Tibial artery (tissue), 4 donors: Measurements from ENCODE around the gene RBM15.

Experiments
- DNase-seq, 2 donors: peaks; one replicate each; pipeline ENCODE4 v3.0.0-alpha.2; 2019
- H3K27ac ChIP-seq, 2 donors: fragments of 200-600 bp; sonication (generic) in 1 of 2; 1 replicate in 1 of 2; 2 replicates in 1 of 2; pipeline ENCODE4 v1.5.1; 2018 to 2019; ENCODE audit warnings: mild to moderate bottlenecking in 1 of 2
- H3K27me3 ChIP-seq, 2 donors: fragments of 200-600 bp; sonication (generic) in 1 of 2; one replicate each; pipeline versions ENCODE4 v1.5.1 to v1.6.0; 2016 to 2019
- H3K36me3 ChIP-seq, 3 donors: fragments of 200-600 bp; sonication (generic) in 2 of 3; one replicate each; pipeline ENCODE4 v1.5.1; 2016 to 2019; ENCODE audit warnings: mild to moderate bottlenecking in 2 of 3
- H3K4me1 ChIP-seq, 4 donors: fragments of 200-600 bp; sonication (generic) in 2 of 4; 1 replicate in 3 of 4; 2 replicates in 1 of 4; pipeline ENCODE4 v1.5.1; 2016 to 2019
- H3K4me3 ChIP-seq, 2 donors: fragments of 200-600 bp; sonication (generic) in 1 of 2; 1 replicate in 1 of 2; 2 replicates in 1 of 2; pipeline ENCODE4 v1.5.1; 2018 to 2019; ENCODE audit warnings: mild to moderate bottlenecking in 2 of 2
- H3K9me3 ChIP-seq, 3 donors: fragments of 200-600 bp; sonication (generic) in 1 of 3; one replicate each; pipeline ENCODE4 v1.5.1; 2016 to 2019
- intact Hi-C: fragments of 100-400 bp; cut with DNase I; formaldehyde crosslinking; loops from one replicate; pipeline ENCODE4 v1.15.0; 2023; ENCODE audit warnings: low total_unique reads
- TF ChIP-seq, protein P1 (sequence below), 2 experiments: fragments of 200-600 bp in 1 of 2; fragments of 450-650 bp in 1 of 2; IDR thresholded peaks; one replicate each; pipeline ENCODE4 v1.5.1; 2017 to 2019; ENCODE audit warnings: antibody characterized with exemption in 2 of 2, mild to moderate bottlenecking in 1 of 2, moderate library complexity in 1 of 2

The RBM15 gene

DNA sequence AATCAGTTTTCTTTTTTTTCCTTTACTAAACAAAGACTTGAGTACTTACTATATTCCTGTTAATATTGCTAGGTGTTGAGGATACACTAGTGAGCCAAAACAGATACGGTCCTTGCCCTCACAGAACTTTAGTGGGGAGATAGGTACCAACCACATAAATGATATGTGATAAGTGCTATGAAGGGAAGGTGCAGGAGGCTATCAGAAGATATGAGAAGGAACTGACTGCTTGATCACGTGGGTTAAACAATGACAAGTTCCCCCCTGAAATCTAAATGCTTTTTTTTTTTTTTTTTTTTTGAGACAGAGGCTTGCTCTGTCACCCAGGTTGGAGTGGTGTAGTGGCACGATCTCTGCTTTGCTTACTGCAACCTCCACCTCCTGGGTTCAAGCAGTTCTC, 25.0 kb downstream of the RBM15 start:
- no peak overlapping the region for H3K27ac ChIP-seq
- H3K4me1 ChIP-seq: no peaks in the 10 kb centered on the region
- no peaks in the 10 kb centered on the region for H3K27me3 ChIP-seq
- intact Hi-C loops: no loop called here
- H3K9me3 ChIP-seq: no peaks in the 10 kb centered on the region
- TF ChIP-seq, protein P1, sequence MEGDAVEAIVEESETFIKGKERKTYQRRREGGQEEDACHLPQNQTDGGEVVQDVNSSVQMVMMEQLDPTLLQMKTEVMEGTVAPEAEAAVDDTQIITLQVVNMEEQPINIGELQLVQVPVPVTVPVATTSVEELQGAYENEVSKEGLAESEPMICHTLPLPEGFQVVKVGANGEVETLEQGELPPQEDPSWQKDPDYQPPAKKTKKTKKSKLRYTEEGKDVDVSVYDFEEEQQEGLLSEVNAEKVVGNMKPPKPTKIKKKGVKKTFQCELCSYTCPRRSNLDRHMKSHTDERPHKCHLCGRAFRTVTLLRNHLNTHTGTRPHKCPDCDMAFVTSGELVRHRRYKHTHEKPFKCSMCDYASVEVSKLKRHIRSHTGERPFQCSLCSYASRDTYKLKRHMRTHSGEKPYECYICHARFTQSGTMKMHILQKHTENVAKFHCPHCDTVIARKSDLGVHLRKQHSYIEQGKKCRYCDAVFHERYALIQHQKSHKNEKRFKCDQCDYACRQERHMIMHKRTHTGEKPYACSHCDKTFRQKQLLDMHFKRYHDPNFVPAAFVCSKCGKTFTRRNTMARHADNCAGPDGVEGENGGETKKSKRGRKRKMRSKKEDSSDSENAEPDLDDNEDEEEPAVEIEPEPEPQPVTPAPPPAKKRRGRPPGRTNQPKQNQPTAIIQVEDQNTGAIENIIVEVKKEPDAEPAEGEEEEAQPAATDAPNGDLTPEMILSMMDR (IDR thresholded peaks at IDR 0.05): no peak
- H3K36me3 ChIP-seq: peaks cover 4 to 55% (median 22%) of the 10 kb centered on the region in 3 donors
- DNase-seq: no peak
- H3K4me3 ChIP-seq: no peak overlapping the region

DNA sequence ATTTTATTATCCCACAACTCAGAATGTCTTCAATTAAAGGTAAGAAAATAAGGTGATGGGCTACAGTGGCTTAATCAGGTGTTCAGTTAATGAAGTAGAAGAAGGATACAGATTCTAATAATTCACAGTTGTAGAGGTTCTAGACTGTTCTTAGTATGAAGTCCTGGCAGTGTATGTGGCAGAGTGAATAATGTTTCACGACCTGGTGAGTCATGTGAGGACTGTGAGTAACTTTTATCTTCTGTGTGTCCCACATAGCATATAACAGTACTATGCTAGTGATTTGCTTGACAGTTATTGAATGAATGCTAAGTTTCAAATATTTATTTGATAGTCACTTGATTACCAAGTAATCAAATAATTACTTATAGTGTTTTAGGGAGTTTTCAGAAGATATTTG, 31.6 kb downstream of the RBM15 start:
- intact Hi-C loops: no loop called here
- TF ChIP-seq, protein P1 (IDR thresholded peaks at IDR 0.05): no peak
- H3K9me3 ChIP-seq: no peaks in the 10 kb centered on the region

DNA sequence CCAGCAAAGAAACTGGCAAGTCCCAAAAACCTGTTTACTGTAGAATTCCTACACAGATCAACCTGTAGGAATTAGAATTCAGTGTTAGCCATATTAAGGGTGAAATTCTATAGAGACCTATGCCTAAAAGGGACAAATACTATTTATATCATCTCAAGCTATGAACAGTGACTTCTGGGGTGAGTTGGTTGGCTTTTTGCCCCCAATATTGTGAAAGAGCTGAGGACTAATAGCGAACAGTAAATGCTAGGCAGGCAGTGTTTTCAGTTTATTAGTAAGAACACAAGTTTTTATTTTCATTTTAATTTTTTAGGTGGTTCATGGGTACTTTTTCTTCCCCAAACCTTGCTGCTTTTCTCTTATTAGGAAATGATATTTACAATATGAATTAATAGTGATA, 36.3 kb downstream of the RBM15 start:
- Histone ChIP-seq H3K27me3 (no peaks in the 10 kb centered on the region), H3K27ac (no peak overlapping the region), H3K9me3 (no peaks in the 10 kb centered on the region), H3K4me3 (no peak overlapping the region), H3K36me3 (peaks cover 53 to 93% (median 74%) of the 10 kb centered on the region in 3 donors), H3K4me1 (peaks cover 0 to 6% (median 2%) of the 10 kb centered on the region in 4 donors)
- DNase-seq: no peak
- TF ChIP-seq, protein P1 (IDR thresholded peaks at IDR 0.05): no peak
- intact Hi-C loops: no loop called here

More for the DNA sequence above, 31.6 kb downstream of the RBM15 start:
- no peak overlapping the region for H3K27ac ChIP-seq
- peaks cover 22 to 81% (median 45%) of the 10 kb centered on the region in 3 donors for H3K36me3 ChIP-seq
- no peaks in the 10 kb centered on the region for H3K27me3 ChIP-seq
- DNase-seq: no peak
- H3K4me3 ChIP-seq: no peak overlapping the region
- H3K4me1 ChIP-seq: no peaks in the 10 kb centered on the region

DNA sequence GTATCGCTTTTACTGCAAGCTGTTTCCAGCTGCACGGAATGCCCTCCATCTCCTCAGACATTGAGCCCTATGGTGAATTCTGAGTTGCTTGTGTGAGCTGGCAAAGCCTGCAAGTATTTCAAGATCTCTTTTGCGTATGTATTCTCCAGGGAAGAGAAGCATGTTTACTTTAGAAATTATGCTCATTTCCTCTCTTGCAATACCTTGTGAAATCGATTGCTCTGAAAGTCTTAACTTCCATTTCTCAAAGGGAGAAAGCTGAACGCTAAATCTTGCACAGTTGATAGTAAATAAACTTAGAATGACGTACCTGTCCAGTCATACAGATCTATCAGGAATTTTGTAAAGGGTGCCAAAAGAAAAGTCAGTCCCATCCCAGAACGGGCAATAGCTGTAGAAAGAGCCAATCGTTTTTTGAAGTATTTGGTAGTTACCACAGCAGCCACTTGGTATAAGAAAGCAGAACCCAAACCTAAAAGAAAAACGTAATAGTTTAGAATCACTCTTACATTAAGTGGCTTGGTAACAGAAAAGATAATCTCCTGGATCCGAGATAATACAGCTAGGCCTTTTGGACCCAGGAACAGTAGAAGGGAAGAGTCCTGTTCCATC, 41.6 kb downstream of the RBM15 start:
- peaks cover 35 to 54% (median 47%) of the 10 kb centered on the region in 3 donors for H3K36me3 ChIP-seq
- H3K27ac ChIP-seq: peak overlapping the region; percentile 45 to 48
- intact Hi-C loops: no loop called here
- H3K9me3 ChIP-seq: no peaks in the 10 kb centered on the region
- TF ChIP-seq, protein P1 (IDR thresholded peaks at IDR 0.05): no peak
- H3K27me3 ChIP-seq: no peaks in the 10 kb centered on the region
- no peak overlapping the region for H3K4me3 ChIP-seq
- DNase-seq: no peak
- peaks cover 0 to 15% (median 10%) of the 10 kb centered on the region in 4 donors for H3K4me1 ChIP-seq

DNA sequence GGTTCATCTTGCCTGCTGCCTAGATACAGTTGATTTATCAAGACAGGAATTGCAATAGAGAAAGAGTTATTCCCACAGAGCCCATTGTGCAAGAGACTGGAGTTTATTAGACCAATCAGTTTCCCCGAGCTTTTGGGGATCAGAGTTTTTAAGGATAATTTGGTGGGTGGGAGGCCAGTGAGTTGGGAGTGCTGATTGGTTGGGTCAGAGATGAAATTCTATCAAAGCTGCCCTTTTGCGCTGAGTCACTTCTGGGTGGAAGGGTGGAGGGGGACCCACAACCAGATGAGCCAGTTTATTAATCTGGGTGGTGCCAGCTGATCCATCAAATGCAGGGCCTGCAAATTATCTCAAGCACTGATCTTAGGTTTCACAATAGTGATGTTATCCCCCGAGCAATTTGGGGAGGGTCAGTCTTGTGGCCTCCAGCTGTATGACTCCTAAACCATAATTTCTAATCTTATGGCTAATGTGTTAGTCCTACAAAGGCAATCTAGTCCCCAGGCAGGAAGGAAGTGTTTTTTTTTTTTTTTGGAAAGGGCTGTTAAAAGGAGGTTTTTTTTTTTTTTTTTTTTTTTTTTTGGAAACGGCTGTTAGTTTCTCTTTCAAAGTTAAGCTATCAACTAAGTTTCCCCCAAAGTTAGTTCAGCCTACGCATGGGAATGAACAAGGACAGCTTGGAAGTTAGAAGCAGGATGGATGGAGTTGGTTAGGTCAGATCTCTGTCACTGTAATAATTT, 44.2 kb downstream of the RBM15 start:
- intact Hi-C loops: no loop called here
- TF ChIP-seq, protein P1 (IDR thresholded peaks at IDR 0.05): no peak
- Histone ChIP-seq H3K4me1 (peaks cover 0 to 15% (median 10%) of the 10 kb centered on the region in 4 donors), H3K27ac (no peak overlapping the region), H3K36me3 (peaks cover 10 to 38% (median 29%) of the 10 kb centered on the region in 3 donors), H3K4me3 (no peak overlapping the region), H3K27me3 (no peaks in the 10 kb centered on the region), H3K9me3 (no peaks in the 10 kb centered on the region)
- no peak for DNase-seq
